Calu3 (cell line): Measurements from ENCODE around the gene UMAD1. TPM values are rescaled to one million over a fixed set of nuclear protein-coding genes. Genes with fewer than 3 reads are reported as not detected.

ENCODE experiments used
- BruUV-seq: library from RNA; stranded (reverse); fragments of 400-500 nt; replicated peaks from 2 replicates; lab custom pipeline; 2021; lab: Mats Ljungman, UMichigan
- CTCF ChIA-PET: fragments of 300-600 bp; sonication (Branson Sonifier 250); formaldehyde crosslinking; loops from one replicate; lab custom pipeline; 2022; ENCODE audit warnings: antibody characterized with exemption; lab: Charles Lee
- DNase-seq: peaks from one replicate; pipeline ENCODE4 v3.0.0; 2022
- H3K27ac Mint-ChIP-seq: one replicate; pipeline ENCODE4 v1.8.0; 2022; ENCODE audit warnings: mixed read lengths; ENCODE audit not compliant: unreplicated experiment
- H3K27me3 Mint-ChIP-seq: one replicate; pipeline ENCODE4 v1.8.0; 2022; ENCODE audit warnings: mixed read lengths; ENCODE audit not compliant: unreplicated experiment
- H3K36me3 Mint-ChIP-seq: one replicate; pipeline ENCODE4 v1.8.0; 2022; ENCODE audit warnings: mild to moderate bottlenecking, moderate library complexity, mixed read lengths; ENCODE audit not compliant: insufficient read depth, unreplicated experiment
- H3K4me1 Mint-ChIP-seq: one replicate; pipeline ENCODE4 v1.8.0; 2022; ENCODE audit warnings: mild to moderate bottlenecking, low read depth, mixed read lengths; ENCODE audit not compliant: unreplicated experiment
- H3K4me3 Mint-ChIP-seq: one replicate; pipeline ENCODE4 v1.8.0; 2022; ENCODE audit warnings: mild to moderate bottlenecking, low read depth, moderate library complexity, mixed read lengths; ENCODE audit not compliant: unreplicated experiment
- H3K9me3 Mint-ChIP-seq: one replicate; pipeline ENCODE4 v1.8.0; 2022; ENCODE audit warnings: low read depth, mixed read lengths; ENCODE audit not compliant: unreplicated experiment
- intact Hi-C: fragments of 100-400 bp; cut with micrococcal nuclease; formaldehyde crosslinking; loops from one replicate; pipeline ENCODE4 v1.10.0; 2022; ENCODE audit not compliant: unreplicated experiment
- total RNA-seq: library from RNA; stranded (reverse); gene quantifications from 2 replicates; pipeline ENCODE4 v1.2.3, GENCODE V29; 2022
- TF ChIP-seq, protein P1 (sequence below): fragments of 200-600 bp; IDR thresholded peaks from one replicate; pipeline ENCODE4 v1.8.0; 2022; ENCODE audit warnings: antibody characterized with exemption; ENCODE audit not compliant: unreplicated experiment

The UMAD1 gene
- total RNA-seq, 1 experiment from 2014 or later, result 25.2 TPM

DNA sequence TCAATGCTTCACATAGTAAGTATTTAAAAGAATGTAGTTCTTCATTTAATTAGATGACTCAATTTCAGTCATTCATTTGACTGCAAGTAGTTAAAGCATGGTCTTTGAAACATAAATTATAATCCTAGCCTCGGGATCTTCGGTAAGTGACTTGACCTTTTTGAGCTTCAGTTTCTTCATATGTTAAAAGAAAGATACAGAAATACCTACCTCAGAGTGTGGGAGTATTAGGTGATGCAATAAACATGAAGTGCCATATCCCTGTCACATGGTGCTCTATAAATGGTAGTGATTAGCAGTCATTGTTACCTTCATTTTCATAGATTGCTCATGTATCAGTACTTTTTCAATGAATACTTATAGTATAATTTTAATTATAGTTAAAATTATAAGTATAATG is 31.2 kb upstream of the UMAD1 start:
- DNase-seq, result no peak
- H3K27me3 Mint-ChIP-seq, result no peaks in the 10 kb centered on the region
- TF ChIP-seq, protein P1, sequence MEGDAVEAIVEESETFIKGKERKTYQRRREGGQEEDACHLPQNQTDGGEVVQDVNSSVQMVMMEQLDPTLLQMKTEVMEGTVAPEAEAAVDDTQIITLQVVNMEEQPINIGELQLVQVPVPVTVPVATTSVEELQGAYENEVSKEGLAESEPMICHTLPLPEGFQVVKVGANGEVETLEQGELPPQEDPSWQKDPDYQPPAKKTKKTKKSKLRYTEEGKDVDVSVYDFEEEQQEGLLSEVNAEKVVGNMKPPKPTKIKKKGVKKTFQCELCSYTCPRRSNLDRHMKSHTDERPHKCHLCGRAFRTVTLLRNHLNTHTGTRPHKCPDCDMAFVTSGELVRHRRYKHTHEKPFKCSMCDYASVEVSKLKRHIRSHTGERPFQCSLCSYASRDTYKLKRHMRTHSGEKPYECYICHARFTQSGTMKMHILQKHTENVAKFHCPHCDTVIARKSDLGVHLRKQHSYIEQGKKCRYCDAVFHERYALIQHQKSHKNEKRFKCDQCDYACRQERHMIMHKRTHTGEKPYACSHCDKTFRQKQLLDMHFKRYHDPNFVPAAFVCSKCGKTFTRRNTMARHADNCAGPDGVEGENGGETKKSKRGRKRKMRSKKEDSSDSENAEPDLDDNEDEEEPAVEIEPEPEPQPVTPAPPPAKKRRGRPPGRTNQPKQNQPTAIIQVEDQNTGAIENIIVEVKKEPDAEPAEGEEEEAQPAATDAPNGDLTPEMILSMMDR, result no peak
- H3K36me3 Mint-ChIP-seq, result no peaks in the 10 kb centered on the region
- intact Hi-C loops, result no loop called here
- no peak overlapping the region for H3K27ac Mint-ChIP-seq
- no peaks in the 10 kb centered on the region for H3K4me1 Mint-ChIP-seq
- H3K4me3 Mint-ChIP-seq, result no peak overlapping the region
- no TSS peak for BruUV-seq
- CTCF ChIA-PET, result no interaction called here
- no peaks in the 10 kb centered on the region for H3K9me3 Mint-ChIP-seq

DNA sequence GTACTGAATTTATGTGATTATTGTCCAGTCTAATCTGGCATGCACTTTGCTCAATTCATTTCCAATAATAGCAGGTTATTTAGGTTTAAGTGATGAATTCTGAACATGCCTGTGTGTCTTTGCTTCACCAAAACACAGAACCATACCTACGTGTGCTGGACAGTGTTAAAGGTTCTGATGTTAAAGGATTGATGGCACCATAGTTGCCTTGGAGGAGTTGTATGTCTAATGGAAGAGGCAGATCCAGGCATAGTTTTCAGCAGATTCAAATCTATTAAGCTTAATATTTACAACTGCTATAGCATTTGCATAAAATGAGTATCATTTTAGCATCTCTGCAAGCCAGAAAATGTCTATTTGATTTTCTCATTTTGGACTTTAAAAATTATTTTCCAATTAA is 28.0 kb upstream of the UMAD1 start:
- Mint-ChIP-seq H3K27me3 (no peaks in the 10 kb centered on the region), H3K9me3 (no peaks in the 10 kb centered on the region), H3K27ac (no peak overlapping the region), H3K4me1 (no peaks in the 10 kb centered on the region), H3K4me3 (no peak overlapping the region), H3K36me3 (no peaks in the 10 kb centered on the region)
- intact Hi-C loops, result no loop called here
- BruUV-seq, result no TSS peak
- TF ChIP-seq, protein P1, result no peak
- CTCF ChIA-PET, result no interaction called here
- DNase-seq, result no peak

DNA sequence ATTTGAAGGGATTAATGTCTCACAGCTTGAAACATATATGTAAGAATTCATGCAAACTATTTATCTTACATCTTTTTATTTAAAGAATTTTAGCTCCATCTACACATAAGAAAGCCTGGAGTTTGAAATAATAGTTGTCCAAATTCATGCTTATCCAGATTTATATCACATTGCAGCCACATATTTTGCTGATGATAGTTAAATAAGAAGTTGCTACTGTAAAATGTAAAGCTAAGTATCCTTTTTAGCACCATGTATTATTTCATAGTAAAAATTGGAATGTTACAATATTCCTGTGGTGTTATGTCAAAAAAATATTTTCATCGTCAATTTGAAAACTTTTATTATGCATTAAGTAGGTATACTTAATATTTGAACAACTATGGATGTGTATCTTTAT is 27.3 kb upstream of the UMAD1 start:
- Mint-ChIP-seq H3K9me3 (no peaks in the 10 kb centered on the region), H3K27ac (no peak overlapping the region), H3K36me3 (no peaks in the 10 kb centered on the region), H3K4me3 (no peak overlapping the region), H3K4me1 (no peaks in the 10 kb centered on the region), H3K27me3 (no peaks in the 10 kb centered on the region)
- intact Hi-C loops, result no loop called here
- TF ChIP-seq, protein P1, result no peak
- no peak for DNase-seq
- CTCF ChIA-PET, result no interaction called here
- no TSS peak for BruUV-seq

DNA sequence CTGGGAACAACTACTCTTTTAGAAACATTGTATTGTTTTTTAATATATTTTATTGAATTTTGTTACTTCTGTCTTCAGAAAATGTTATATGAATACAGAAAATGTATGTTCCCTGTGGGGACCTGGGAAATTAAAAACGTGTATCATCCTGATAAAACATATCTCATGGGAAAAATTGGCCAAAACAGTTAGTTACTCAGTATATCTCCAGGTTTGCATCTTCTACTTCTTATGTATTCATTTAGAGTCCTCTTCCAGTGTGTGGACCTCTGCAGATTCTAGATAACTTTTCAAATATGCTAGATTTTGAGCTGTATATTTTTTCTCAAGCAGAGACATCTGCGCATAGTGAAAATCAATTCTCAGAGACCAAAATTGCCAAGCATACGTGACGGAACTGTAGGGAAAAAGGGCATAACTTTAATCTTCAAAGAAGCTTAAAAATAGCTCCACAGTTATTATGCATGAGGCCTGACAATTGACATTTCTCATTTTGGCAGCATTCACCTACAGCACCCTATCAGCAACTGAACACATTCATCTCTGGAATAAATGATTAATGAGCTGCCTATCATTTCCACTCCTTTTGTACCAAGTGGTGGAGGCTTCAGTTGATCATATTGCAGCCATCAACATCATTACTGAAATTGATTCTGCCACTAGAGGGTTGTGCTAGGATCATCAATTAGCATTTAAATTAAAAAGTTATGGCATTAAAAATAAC is 26.4 kb upstream of the UMAD1 start:
- H3K27me3 Mint-ChIP-seq, result no peaks in the 10 kb centered on the region
- H3K4me3 Mint-ChIP-seq, result no peak overlapping the region
- DNase-seq, result no peak
- no peak overlapping the region for H3K27ac Mint-ChIP-seq
- peaks cover 5% of the 10 kb centered on the region for H3K4me1 Mint-ChIP-seq
- TF ChIP-seq, protein P1, result no peak
- H3K9me3 Mint-ChIP-seq, result no peaks in the 10 kb centered on the region
- no TSS peak for BruUV-seq
- intact Hi-C loops, result no loop called here
- CTCF ChIA-PET, result no interaction called here
- no peaks in the 10 kb centered on the region for H3K36me3 Mint-ChIP-seq
